Right lung (tissue), 5 donors: ENCODE measurements around the gene CEACAM19. TPM values are rescaled to one million over a fixed set of nuclear protein-coding genes. Genes with fewer than 3 reads are reported as not detected.
"Not testable (repeated sequence)": the region's sequence is repeated elsewhere in the genome, so short reads cannot be mapped to it uniquely, and the experiment has no call there.

ENCODE experiments used
- DNase-seq, 2 donors: peaks; one replicate each; pipeline ENCODE4 v3.0.0-alpha.2; 2013
- polyA plus RNA-seq, 5 donors: library from polyadenylated mRNA; unstranded; fragments of 120-200 nt; gene quantifications; one replicate each; pipeline versions ENCODE4 v1.2.1 to v1.2.3, GENCODE V29; 2013; ENCODE audit warnings: inconsistent platforms in 1 of 5, low replicate concordance in 1 of 5; ENCODE audit not compliant: insufficient read length in 5 of 5, insufficient read depth in 1 of 5

CEACAM19 gene
- polyA plus RNA-seq, 5 donors = 10.7 to 23.9 (median 15.8) TPM

- no peak for DNase-seq
These were observed 4.2 kb downstream of the CEACAM19 start for GRCh38 chr19:44675521-44675920.

- no peak for DNase-seq
These were observed 5.9 kb downstream of the CEACAM19 start for GRCh38 chr19:44677019-44677811.

- DNase-seq = no peak
These were observed 9.3 kb downstream of the CEACAM19 start for GRCh38 chr19:44680536-44680935.

GRCh38 chr19:44681992-44682790 is 10.9 kb downstream of the CEACAM19 start:
- no peak for DNase-seq

- DNase-seq = no peak
These were observed 11.5 kb downstream of the CEACAM19 start for GRCh38 chr19:44682807-44683206.

- DNase-seq = no peak
These were observed 12.3 kb downstream of the CEACAM19 start for GRCh38 chr19:44683434-44684210.

- DNase-seq = not testable (repeated sequence)
These were observed 13.1 kb downstream of the CEACAM19 start for GRCh38 chr19:44684396-44684795.

- DNase-seq = peak; percentile 47 to 53
These were observed 13.9 kb downstream of the CEACAM19 start for GRCh38 chr19:44684892-44685863.

- no peak for DNase-seq
These were observed 14.6 kb downstream of the CEACAM19 start for GRCh38 chr19:44685877-44686276.

- DNase-seq = no peak
These were observed 15.6 kb downstream of the CEACAM19 start for GRCh38 chr19:44686896-44687295.

- DNase-seq = no peak
These were observed 16.6 kb downstream of the CEACAM19 start for GRCh38 chr19:44687888-44688287.

GRCh38 chr19:44689290-44690130 is 18.2 kb downstream of the CEACAM19 start:
- peak; percentile 56 to 68 for DNase-seq

- no peak for DNase-seq
These were observed 18.8 kb downstream of the CEACAM19 start for GRCh38 chr19:44690131-44690440.

GRCh38 chr19:44692379-44692721 is 21.1 kb downstream of the CEACAM19 start:
- DNase-seq = no peak

- no peak for DNase-seq
These were observed 22.9 kb downstream of the CEACAM19 start for GRCh38 chr19:44694184-44694579.

GRCh38 chr19:44696939-44697669 is 25.8 kb downstream of the CEACAM19 start:
- no peak for DNase-seq

- no peak for DNase-seq
These were observed 26.4 kb downstream of the CEACAM19 start for GRCh38 chr19:44697670-44698034.

- no peak for DNase-seq
These were observed 27.4 kb downstream of the CEACAM19 start, which contains the start of gene CEACAM16 for GRCh38 chr19:44698492-44699201. CEACAM16 (plus strand) TSS chr19:44699151; CDS start chr19:44701457, 2,306 bp downstream.

- DNase-seq = no peak
These were observed 29.3 kb downstream of the CEACAM19 start for GRCh38 chr19:44700547-44700946.
